Dermis blood vessel endothelial cell (primary cell): Measurements from ENCODE around the gene CLEC3B. TPM values are rescaled to one million over a fixed set of nuclear protein-coding genes. Genes with fewer than 3 reads are reported as not detected.
"Not testable (repeated sequence)": the region's sequence is repeated elsewhere in the genome, so short reads cannot be mapped to it uniquely, and the experiment has no call there.

Experiments used
- DNase-seq: peaks from one replicate; pipeline ENCODE4 v3.0.0; 2010
- total RNA-seq: library from RNA; depleted of rRNA; stranded (reverse); fragments of >200 nt; gene quantifications from 2 replicates; pipeline ENCODE4 v1.2.3, GENCODE V29; 2014

Gene CLEC3B
- total RNA-seq, 1 donor from 2014 or later, result 6.3 TPM

- DNase-seq, result peak; percentile 29
Observed at GRCh38 chr3:45067941-45068340, 41.8 kb downstream of the CLEC3B start.

- DNase-seq, result no peak
Observed at GRCh38 chr3:45071075-45071474, 45.0 kb downstream of the CLEC3B start.

- no peak for DNase-seq
Observed at GRCh38 chr3:45075821-45076625, 49.9 kb downstream of the CLEC3B start.

GRCh38 chr3:45078256-45078655, 52.2 kb downstream of the CLEC3B start:
- DNase-seq, result not testable (repeated sequence)

GRCh38 chr3:45078910-45079522, 52.9 kb downstream of the CLEC3B start:
- peak; percentile 30 for DNase-seq

- DNase-seq, result no peak
Observed at GRCh38 chr3:45079715-45080114, 53.6 kb downstream of the CLEC3B start.

GRCh38 chr3:45080824-45081223, 54.7 kb downstream of the CLEC3B start:
- DNase-seq, result no peak

GRCh38 chr3:45081506-45082141, 55.5 kb downstream of the CLEC3B start:
- no peak for DNase-seq

- peak; percentile 30 for DNase-seq
Observed at GRCh38 chr3:45082142-45082538, 56.0 kb downstream of the CLEC3B start.

GRCh38 chr3:45083023-45083422, 56.9 kb downstream of the CLEC3B start:
- no peak for DNase-seq

GRCh38 chr3:45084361-45084760, 58.3 kb downstream of the CLEC3B start:
- DNase-seq, result no peak

- DNase-seq, result no peak
Observed at GRCh38 chr3:45084820-45085816, 59.0 kb downstream of the CLEC3B start.

Other genes with a start within 250 kb of the CLEC3B start
- 9.2 and 14.3 TPM in 2 replicates for gene TMEM42, start 164.4 kb upstream of the CLEC3B start, total RNA-seq
- gene TGM4, start 151.7 kb upstream of the CLEC3B start, total RNA-seq, result 0.14 TPM in 1 of 2 replicates, not detected in the other
- 69.4 and 98.2 TPM in 2 replicates for gene ZDHHC3, start 50.1 kb upstream of the CLEC3B start, total RNA-seq
- 39.1 and 50.4 TPM in 2 replicates for gene EXOSC7, start 50.1 kb upstream of the CLEC3B start, total RNA-seq
- gene CDCP1, start 120.1 kb downstream of the CLEC3B start, total RNA-seq, result 0.09 and 0.17 TPM in 2 replicates
- gene TMEM158, start 200.0 kb downstream of the CLEC3B start, total RNA-seq, result 0.85 and 2.7 TPM in 2 replicates